Femur (tissue), 1 donor: Measurements from ENCODE around the gene ZNF792.
"Not testable (repeated sequence)": the region's sequence is repeated elsewhere in the genome, so short reads cannot be mapped to it uniquely, and the experiment has no call there.

Source experiments
- DNase-seq: peaks from one replicate; pipeline ENCODE4 v3.0.0-alpha.2; 2017

The ZNF792 gene

DNA sequence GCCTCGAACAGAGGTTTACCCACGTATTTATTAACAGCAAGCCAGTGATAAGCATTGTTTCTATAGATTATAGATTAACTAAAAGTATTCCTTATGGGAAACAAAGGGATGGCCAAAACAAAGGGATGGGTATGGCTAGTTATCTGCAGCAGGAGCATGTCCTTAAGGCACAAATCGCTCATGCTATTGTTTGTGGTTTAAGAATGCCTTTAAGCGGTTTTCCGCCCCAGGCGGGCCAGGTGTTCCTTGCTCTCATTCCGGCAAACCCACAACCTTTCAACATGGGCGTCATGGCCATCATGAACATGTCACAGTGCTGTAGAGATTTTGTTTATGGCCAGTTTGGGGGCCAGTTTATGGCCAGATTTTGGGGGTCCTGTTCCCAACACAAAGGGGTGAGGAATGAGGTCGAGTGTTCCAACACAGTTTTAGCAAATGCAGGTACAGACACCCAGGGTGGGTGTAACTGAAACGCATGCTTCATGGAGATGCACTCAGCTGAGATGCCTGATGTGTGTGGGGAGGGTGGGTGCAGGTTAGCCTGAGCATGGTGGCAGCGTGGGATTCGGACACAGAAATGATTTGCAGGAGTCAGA lies 6.3 kb upstream of the ZNF792 start:
- DNase-seq, result not testable (repeated sequence)

DNA sequence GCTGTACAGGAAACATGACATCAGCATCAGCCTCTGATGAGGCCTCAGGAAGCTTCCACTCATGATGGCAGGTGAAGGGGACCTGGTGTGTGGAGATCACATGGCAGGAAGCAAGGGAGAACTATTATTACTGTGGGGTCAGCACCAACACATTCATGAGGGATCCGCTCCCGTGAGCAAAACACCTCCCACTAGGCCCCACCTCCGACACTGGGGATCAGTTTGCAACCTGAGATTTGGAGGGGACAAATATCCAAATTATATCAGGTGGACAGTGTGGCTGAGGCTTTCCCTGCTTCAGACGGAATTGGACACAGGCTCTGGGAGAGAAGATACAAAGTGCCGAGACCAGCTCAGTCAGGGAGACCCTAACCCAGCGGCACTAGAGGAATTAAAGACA lies 5.7 kb upstream of the ZNF792 start:
- DNase-seq, result no peak

DNA sequence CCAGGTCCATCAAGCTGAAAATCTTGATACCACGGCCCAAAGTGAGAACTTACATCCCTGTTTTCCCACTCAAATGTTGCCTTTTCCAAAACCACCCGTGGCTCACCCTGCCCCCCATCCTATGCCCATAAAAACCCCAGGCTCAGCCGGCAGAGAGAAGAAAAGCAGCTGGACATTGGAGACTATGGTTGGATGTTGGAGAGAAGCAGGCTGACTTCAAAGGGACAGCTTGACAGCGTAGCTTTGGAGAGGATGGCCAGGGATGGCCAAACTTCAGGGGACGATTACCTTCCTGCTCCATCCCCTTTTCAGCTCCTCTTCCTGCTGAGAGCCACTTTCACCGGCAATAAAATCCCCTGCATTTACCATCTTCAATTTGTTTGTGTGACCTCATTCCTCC lies 3.5 kb upstream of the ZNF792 start:
- no peak for DNase-seq

DNA sequence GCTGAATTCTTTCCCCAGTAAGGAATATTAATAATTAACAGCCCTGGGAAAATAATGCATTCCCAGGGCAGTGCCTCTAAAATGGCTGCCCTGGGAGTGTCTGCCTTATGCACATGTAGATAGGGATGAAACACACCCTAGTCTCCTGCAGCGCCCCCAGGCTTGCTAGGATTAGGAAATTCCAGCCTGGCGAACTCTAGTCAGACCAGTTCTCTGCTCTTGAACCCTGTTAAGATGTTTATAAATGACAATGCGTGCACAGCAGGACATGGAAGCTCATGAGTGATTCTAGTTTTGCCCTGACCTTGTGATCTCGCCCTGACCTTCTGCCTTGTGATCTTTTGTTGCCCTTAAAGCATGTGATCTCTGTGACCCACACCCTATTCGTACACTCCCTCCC lies 1.5 kb upstream of the ZNF792 start:
- DNase-seq, result not testable (repeated sequence)

DNA sequence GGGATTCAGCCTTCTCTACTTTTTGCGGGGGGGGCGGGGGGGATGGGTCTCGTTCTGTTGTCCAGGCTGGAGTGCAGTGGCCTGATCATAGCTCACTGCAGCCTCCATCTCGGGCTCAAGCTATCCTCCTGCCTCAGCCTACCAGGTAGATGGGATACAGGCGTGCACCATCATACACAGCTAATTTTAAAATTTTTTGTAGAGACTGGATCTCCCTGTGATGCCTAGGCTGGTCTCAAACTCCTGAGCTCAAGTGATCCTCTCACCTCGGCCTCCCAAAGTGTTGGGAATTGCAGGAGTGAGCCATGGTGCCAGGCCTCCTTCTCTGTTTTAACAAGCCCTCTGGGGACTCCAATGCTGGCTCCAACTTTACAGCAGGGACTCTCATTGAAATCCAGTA lies 569 bp upstream of the ZNF792 start:
- DNase-seq, result no peak

DNA sequence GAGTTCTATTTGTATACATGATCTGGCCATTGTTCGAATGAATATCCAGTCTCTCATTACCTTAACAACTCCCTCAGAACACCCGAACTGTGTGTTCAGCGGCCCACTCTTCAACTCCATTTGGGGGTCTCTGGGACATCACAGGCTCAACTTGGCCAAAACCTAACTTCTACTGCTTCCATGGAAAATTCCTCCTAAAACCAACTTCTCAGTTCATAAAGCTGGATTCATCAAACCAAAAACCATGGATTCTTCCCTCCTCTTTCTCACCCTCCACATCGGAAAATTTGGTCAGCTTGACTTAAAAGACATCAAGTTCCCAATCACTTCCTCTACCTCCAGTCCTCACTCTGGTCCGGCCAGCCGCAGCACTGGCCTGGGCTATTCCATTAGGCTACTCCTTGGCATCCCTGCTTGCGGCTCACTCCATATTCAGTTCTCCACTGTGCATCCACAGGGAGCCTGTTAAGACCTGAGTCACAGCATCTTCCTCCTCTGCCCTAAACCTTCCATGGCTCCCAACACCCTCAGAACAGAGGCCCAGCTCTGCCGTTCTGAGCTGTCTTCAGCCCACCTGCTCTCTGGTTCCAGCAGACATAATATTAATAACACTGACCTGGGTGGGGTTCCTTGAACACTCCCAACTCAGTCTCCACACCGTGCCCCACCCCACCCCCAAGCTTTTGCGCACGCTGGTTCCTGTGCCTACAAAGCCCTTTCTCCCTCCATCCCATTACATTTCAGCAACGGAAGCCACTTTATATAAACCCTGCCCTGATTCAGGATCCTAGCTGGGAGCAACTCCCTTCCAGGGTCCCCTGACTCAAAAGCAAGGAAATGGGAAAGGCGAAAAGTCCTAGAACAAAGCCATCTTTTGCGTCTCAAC lies 1.1 kb downstream of the ZNF792 start:
- DNase-seq, result no peak

DNA sequence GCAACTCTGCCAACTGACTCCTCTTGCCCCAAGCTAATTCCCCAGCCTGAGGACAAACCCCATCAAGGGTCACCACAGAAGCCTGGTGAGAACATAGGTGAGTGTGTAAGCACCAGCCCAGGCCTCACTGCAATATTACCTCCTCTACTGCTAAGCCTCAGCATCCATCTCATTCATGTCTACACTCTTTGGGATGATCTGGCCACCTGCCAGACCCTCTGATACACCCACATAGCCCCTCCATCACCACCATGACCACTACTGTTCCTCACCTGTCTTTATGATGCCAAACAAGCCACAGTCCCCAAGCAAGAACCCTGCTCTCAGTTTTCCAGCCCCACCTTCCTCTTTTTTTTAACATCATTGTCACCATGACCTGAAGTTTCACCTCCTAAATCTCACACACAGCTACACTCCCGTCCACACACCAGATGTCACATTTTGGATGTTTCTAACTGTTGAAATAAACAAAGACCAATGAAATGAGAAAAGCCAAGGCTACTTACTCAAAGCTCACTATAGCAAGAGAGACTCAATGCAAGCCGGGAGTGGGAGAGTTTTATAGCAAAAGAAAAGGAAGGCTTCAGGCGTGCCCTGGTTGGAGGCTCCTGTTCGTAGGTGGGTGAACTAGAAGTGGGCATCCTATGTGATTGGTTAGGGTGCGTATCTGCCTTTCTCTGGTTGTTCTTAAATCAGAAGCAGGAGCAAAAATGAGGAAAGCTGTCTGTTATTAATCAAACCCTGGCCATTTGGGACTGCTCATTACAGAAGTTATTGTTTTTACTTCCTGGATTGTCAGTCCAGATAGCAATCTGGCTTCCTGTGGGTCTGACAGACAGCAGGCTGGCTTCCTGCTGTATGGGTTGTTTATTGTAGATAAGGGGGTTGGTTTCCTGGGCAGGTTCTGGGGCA lies 2.0 kb downstream of the ZNF792 start:
- no peak for DNase-seq

DNA sequence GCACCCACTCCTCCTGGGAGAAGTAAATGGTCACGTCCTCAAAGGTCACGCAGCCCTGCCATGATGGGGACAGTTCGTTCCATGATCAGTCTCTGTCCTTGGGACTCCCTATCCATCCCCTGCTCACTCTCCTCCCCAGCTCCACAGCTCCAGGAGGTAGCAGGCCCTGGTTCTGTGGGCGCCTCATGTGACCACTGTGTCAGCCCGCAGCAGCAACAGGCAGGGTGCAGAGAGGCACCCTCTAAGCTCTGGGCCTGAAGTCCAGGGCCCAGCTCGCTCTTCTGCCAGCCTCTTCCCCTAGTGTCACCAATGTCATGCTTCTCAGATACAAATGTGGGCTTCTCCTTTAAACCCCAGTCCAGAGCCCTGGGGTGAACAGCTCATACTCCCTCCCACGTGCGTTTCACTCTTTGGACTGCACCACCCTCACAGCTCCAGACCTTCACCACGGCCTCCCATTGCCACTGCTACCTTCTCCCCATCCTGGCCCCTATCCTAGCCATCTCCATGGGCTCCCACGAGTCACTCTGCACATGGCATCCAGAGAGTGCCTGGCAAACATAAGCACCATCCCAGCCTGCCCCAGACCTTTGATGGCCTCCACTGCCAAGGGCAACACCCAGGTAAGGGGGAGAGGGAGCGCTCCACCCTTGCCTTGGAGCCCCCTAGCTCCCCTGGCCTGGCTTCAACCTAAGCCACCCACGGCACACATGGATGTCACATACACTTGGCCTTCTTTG lies 2.9 kb downstream of the ZNF792 start:
- no peak for DNase-seq

DNA sequence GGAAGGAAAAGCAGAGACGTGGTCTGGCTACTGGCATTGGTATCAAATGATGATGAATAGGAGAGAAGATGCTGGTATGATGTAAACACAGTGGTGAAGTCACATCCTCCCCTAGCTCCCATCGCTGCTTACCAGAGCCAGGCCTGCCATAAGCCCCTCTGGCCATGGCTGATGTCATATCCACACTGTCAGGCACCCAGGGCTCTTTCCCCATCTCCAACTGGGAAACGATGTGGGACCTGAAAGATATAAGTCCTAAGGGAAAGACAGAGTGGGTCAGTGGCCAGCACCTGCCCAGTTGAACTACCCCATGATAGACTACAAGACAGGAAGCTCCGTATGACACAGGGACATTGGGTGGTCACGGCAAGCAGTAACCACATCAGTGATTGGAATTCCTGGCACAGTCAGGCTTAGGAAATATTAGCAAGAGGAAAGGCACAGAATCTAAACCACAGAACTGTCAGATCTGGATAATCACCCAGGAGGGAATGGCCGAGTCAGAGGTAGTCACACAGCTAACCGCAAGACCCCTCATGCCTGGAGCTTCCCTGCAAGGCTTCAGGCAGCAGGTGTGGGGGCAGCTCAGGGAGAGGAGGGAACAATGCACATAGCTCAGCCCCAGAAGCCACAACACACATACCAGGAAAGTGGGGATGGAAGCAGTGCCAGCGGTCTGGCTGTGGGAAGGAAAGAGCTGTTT lies 3.8 kb downstream of the ZNF792 start:
- no peak for DNase-seq

DNA sequence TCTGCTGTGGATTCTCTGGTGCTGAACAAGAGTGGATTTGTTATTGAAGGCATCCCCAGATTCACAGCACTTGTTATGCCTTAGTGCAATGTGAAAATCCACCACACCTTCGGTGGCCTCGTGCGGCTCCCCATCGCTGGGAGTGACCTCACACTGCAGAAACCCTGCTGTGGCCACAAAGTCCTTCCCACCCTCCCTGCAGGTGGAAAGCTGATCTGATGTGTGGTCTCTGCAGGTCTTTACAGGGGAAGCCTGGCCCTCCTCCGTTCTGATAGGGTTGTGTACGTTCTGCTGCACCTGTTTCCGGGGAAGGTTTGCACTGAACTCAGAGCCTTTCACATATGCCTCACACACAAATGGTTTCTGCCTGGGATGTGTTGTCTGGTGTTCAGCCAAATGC lies 5.0 kb downstream of the ZNF792 start:
- DNase-seq, result no peak

DNA sequence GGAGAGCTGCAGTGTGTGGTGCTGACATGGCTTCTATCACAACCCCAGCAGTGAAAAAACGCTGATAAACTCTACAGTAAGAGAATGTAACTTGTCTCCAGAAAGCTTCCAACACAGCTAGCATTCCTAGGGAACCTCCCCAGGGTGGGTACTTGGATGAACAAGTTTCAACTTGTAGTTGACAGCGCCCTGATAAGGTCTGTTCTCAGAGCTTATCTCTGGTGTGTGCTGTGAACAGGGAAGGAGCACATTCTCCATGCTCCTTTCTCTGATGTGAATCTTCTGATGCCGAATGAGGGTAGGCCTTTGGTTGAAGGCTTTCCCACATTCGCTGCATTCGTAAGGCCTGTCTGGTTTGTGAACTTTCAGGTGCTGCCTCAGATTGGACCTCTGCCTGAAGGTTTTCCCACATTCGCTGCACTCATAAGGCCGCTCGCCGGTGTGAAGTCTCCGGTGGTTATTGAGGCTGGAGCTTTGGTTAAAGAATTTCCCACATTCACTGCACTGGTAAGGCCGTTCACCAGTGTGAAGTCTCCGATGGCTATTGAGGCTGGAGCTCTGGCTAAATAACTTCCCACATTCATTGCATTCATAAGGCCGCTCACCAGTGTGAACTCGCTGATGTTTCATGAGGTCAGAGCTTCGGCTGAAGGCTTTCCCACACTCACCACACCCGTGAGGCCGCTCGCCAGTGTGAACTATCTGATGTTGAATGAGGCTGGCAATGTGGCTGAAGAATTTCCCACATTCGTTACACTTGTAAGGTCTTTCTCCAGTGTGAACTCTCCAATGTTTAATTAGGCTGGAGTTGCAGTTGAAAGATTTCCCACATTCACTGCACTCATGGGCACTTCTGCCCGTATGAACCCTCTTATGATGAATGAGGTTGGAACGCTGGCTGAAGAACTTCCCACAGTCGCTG lies 5.9 kb downstream of the ZNF792 start:
- DNase-seq, result no peak

DNA sequence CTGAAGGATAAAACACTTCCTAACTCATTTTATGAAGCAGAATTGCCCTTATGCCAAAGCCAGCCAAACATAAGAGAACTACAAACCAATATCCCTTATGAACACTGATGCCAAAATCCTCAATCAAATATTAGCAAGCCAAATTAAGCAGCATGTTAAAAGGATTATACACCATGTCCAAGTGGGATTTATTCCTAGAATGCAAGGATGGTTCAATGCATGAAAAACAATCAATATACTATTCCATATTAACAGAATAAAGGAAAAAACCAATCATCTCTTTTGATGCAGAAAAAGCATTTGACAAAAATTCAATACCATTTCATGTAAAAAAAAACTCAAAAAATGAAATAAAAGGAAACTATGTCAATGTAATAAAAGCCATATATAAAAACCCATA lies 10.9 kb downstream of the ZNF792 start:
- no peak for DNase-seq

DNA sequence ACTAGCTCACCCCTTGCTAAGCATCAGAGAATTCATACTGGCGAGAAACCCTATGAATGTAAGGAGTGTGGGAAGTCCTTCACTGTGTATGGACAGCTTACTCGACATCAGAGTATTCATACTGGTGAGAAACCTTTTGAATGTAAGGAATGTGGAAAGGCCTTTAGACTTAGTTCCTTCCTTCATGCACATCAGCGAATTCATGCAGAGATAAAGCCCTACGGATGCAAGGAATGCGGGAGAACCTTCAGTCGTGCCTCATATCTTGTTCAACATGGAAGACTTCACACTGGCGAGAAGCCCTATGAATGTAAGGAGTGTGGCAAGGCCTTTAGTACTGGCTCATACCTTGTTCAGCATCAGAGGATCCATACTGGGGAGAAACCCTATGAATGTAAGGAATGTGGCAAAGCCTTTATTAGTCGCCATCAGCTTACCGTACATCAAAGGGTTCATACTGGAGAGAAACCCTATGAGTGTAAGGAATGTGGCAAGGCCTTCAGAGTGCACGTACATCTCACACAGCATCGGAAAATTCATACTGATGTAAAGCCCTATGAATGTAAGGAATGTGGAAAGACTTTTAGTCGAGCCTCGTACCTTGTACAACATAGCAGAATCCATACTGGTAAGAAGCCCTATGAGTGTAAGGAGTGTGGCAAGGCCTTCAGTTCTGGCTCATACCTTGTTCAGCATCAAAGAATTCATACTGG lies 20.0 kb downstream of the ZNF792 start:
- DNase-seq, result no peak

DNA sequence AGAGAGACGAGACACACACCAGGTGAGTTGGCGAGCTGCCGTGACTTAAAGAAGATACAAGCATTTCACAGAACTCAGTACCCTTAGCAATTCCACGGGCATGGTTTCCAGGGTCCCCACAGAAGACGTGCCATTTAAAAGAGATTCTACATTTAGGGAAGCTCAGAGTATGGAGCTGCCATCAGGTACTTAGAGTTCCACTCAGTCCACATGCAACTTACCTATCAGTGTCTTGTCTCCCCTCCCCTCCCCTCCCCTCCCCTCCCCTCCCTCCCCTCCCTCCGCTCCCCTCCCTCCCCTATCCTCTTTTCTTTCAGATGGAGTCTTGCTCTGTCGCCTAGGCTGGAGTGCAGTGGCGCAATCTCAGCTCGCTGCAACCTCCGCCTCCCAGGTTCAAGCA lies 25.1 kb downstream of the ZNF792 start:
- DNase-seq, result no peak

DNA sequence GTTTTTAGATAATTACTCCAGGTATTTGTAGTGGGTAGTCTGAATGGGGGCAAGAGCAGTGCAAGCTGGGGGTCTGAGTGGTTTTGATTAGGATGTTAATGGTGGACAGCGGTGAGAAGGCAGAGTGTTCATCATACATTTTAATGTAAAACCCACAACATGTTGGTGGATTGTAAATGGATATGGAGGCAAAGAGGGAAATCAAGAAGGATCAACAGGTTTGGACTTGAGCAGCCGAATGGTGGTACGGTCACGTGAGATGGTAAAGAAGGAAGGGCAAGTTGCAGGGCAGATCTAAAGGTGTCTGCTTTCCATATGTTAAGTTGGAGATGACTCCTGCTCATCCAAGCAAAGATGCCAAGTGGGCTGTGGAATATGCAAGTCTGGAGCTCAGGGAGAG lies 27.8 kb downstream of the ZNF792 start:
- no peak for DNase-seq

DNA sequence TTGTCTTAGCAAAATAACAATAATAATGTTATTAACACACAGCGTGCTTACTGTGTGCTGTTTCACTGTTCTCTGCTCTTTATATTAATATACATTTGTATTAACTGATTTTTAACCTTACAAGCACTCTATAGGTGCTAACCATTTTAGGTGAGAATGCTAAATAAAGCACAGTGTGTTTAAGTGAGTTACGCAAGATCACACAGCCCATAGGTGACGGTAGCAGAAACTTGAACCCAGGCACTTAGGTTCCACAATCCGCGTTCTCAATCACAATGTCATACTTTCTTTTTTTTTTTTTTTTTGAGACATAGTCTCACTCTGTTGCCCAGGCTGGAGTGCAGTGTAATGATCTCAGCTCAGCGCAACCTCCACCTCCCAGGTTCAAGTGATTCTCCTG lies 31.5 kb downstream of the ZNF792 start:
- no peak for DNase-seq

DNA sequence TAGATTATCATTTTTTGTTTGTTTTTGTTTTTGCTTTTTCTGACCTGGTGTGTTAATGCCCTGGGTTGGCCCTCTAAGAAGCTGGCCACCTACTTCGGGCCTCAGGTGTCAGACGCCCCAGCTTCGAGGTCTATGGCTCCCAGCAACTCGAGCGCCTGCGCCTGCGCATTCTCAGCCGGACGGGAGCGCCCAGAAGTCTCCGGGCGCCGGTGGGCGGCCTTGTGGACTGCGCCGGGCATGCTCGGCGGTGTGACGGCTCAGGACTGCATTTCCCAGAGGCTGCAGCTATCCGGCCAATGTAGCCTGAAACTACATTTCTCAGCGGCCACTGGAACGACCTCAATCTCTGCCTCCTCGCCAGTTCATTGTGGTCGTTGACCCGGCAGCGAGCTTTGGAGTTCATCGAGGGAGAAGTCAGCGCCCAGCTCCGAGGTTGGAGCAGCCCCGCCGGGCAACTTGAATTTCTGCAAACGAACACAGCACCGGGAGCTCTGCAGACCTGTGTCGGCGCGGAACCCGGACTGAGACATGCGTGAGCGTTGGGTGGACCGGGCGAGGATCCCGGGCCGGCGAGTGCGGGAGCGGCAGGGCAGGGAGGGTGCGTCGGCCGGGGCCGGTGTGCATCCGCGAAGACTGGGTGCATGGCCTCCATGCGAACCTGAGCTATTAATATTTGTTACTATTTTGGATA lies 37.2 kb downstream of the ZNF792 start, which contains the start of gene ZNF30:
ZNF30 (plus strand) TSS at position 219 of the 691 bp plus-strand sequence. CDS start 3,045 bp downstream, outside the sequence.
- peak; percentile 93 for DNase-seq

DNA sequence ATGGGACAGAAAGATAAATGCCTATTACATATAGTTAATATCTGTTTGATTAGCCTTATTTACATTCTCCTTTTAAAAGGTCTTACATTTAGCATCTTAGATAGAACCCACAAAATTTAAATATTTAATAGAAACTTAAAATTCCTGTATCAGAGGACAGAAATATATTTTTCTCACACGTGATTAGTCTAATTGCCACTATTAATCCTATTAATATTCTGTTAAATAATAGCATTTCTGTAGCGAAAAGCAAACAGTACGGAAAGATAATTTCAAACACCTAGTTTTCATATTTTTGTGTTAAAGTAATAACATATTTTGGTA lies 37.7 kb downstream of the ZNF792 start:
- DNase-seq, result no peak

DNA sequence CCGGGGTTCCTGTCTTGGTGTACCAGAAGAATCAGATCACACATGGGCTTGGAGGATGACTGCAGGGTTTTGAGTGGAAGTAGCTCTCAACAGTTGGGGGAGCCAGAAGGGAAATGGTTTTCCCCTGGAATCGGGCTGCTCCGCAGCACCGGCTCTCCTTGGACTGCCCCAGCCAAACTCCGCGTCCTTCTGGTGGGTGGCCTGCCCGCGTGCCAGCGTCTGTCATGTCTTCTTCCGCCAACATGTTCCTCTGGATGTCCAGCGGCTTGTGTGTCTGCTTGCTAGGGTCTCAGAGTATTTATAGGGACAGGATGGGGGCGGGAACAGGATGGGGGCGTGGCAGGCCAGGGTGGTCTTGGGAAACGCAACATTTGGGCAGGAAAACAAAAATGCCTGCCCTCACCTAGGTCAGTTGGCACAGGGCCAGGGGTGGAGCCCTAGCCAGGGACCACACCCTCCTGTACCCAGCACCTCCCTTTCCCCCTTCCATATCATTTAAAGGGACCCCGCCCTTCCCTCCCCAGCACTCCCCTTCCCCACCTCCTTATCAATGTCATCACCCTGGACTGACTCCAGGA lies 38.7 kb downstream of the ZNF792 start:
- no peak for DNase-seq
